Ishikawa (cell line): ENCODE results near the gene TIMP3.

Experiments
- CEBPB ChIP-seq: IDR thresholded peaks from 2 replicates; pipeline ENCODE4 v1.6.1; 2012
- CREB1 ChIP-seq: IDR thresholded peaks from 2 replicates; pipeline ENCODE4 v1.6.1; 2012; ENCODE audit warnings: low read depth
- EGR1 ChIP-seq: IDR thresholded peaks from 2 replicates; pipeline ENCODE4 v1.6.1; 2012
- EP300 ChIP-seq: IDR thresholded peaks from 2 replicates; pipeline ENCODE4 v1.6.1; 2012; ENCODE audit warnings: borderline replicate concordance
- FOXM1 ChIP-seq: IDR thresholded peaks from 2 replicates; pipeline ENCODE4 v1.6.1; 2012; ENCODE audit warnings: low read depth, borderline replicate concordance
- NFIC ChIP-seq: IDR thresholded peaks from 2 replicates; pipeline ENCODE4 v1.6.1; 2012
- RAD21 ChIP-seq: IDR thresholded peaks from 2 replicates; pipeline ENCODE4 v1.6.1; 2012; ENCODE audit warnings: low read depth
- REST ChIP-seq: IDR thresholded peaks from 2 replicates; pipeline ENCODE4 v1.6.1; 2012; ENCODE audit warnings: low read depth, mild to moderate bottlenecking
- TAF1 ChIP-seq: IDR thresholded peaks from 2 replicates; pipeline ENCODE4 v1.6.1; 2012; ENCODE audit warnings: low read depth, mild to moderate bottlenecking
- TCF12 ChIP-seq: IDR thresholded peaks from 2 replicates; pipeline ENCODE4 v1.6.1; 2012; ENCODE audit warnings: low read depth
- TEAD4 ChIP-seq: IDR thresholded peaks from 2 replicates; pipeline ENCODE4 v1.6.1; 2012
- YY1 ChIP-seq: IDR thresholded peaks from 2 replicates; pipeline ENCODE4 v1.6.1; 2012; ENCODE audit warnings: low read depth
- ZBTB7A ChIP-seq: IDR thresholded peaks from 2 replicates; pipeline ENCODE4 v1.6.1; 2012; ENCODE audit warnings: low read depth
- TF ChIP-seq, protein P1 (sequence below): IDR thresholded peaks from 2 replicates; pipeline ENCODE4 v1.6.1; 2012
- TF ChIP-seq, protein P2 (sequence below): IDR thresholded peaks from 2 replicates; pipeline ENCODE4 v1.6.1; 2012

TIMP3 gene

DNA sequence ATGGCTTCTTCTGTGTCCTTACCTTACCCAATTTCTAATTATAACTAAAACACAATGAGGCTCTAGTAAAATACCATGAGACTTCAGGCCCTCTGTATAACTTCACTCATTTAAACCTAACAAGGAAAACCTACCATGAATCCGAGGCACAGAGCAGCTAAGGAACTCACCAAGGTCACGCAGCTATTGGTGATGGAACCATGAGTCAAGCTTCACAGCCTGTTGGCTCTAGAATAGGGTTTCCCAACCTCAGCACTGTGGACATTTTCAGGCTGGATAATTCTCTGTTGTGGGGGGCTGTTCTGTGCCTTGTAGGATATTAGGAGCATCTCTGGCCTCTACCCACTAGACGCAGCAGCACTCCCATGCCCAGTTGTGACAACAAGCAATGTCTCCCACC is 75.7 kb downstream of the TIMP3 start:
- TF ChIP-seq, protein P1, sequence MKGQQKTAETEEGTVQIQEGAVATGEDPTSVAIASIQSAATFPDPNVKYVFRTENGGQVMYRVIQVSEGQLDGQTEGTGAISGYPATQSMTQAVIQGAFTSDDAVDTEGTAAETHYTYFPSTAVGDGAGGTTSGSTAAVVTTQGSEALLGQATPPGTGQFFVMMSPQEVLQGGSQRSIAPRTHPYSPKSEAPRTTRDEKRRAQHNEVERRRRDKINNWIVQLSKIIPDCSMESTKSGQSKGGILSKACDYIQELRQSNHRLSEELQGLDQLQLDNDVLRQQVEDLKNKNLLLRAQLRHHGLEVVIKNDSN = no peak
- TF ChIP-seq REST = no peak
- no peak for TF ChIP-seq TAF1
- TF ChIP-seq CEBPB = no peak
- no peak for TF ChIP-seq NFIC
- TF ChIP-seq, protein P2, sequence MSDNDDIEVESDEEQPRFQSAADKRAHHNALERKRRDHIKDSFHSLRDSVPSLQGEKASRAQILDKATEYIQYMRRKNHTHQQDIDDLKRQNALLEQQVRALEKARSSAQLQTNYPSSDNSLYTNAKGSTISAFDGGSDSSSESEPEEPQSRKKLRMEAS = no peak
- TF ChIP-seq RAD21 = no peak
- no peak for TF ChIP-seq YY1
- no peak for TF ChIP-seq CREB1
- TF ChIP-seq ZBTB7A = no peak
- TF ChIP-seq TEAD4 = no peak
- no peak for TF ChIP-seq EGR1
- no peak for TF ChIP-seq FOXM1
- no peak for TF ChIP-seq EP300
- TF ChIP-seq TCF12 = no peak

GRCh38 chr22:32879550-32879949 is 78.0 kb downstream of the TIMP3 start:
- no peak for TF ChIP-seq CREB1
- TF ChIP-seq TEAD4 = no peak
- no peak for TF ChIP-seq YY1
- TF ChIP-seq, protein P2 = no peak
- TF ChIP-seq REST = no peak
- no peak for TF ChIP-seq EGR1
- TF ChIP-seq FOXM1 = no peak
- no peak for TF ChIP-seq EP300
- no peak for TF ChIP-seq TCF12
- TF ChIP-seq CEBPB = no peak
- no peak for TF ChIP-seq RAD21
- TF ChIP-seq, protein P1 = no peak
- TF ChIP-seq NFIC = no peak
- TF ChIP-seq ZBTB7A = no peak
- TF ChIP-seq TAF1 = no peak

DNA sequence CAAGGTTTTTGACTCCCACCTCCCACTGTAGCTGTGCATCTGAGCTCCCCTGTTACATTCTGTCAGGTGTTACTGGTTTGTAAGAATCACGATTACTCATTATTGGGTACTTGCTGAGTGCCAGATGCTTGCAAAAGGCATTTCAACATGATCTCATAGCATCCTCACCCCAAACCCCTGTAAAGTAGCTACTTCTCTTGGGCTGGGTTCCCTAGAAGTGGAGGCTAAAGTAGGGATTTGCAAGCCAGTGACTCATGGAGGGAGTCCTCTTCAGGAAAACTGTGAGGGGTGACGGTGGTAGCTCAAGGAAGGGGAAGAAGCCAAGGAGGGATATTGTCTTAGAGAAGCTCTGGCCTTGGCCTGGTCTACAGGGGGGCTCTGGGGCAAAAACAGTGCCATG is 78.6 kb downstream of the TIMP3 start:
- no peak for TF ChIP-seq ZBTB7A

DNA sequence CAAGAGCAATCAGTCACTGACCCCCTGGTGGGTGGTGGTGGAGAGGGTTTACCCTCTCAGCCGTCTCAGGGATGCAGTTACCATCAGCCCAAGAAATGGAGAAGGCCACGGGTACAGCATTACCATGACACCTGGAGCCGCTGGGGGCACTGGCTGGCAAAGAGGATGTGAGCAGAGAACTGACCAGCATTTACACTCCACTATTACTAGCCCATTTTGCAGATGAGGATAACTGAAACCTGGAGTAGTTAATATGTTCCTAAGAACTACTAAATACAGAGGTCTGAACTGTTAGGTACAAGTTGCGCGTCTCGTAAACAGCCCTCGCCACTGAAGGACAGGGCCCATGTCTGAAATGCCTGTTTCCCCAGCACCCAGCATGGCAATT is 79.0 kb downstream of the TIMP3 start:
- TF ChIP-seq EGR1 = no peak
- no peak for TF ChIP-seq YY1
- no peak for TF ChIP-seq TCF12
- TF ChIP-seq, protein P1 = no peak
- TF ChIP-seq, protein P2 = no peak
- no peak for TF ChIP-seq TEAD4
- no peak for TF ChIP-seq NFIC
- no peak for TF ChIP-seq CEBPB
- no peak for TF ChIP-seq RAD21
- no peak for TF ChIP-seq ZBTB7A

GRCh38 chr22:32880893-32881596 is 79.5 kb downstream of the TIMP3 start:
- no peak for TF ChIP-seq EGR1
- TF ChIP-seq NFIC = no peak
- no peak for TF ChIP-seq TCF12
- TF ChIP-seq YY1 = no peak
- no peak for TF ChIP-seq EP300
- TF ChIP-seq, protein P2 = no peak
- TF ChIP-seq TAF1 = no peak
- no peak for TF ChIP-seq CEBPB
- TF ChIP-seq REST = no peak
- TF ChIP-seq, protein P1 = no peak
- no peak for TF ChIP-seq CREB1
- TF ChIP-seq ZBTB7A = no peak
